Activated naive CD8-positive, alpha-beta T cell treated with anti-CD3 and anti-CD28 coated beads for 36 hours (primary cell): Measurements from ENCODE around the gene RAPGEF1. TPM values are rescaled to one million over a fixed set of nuclear protein-coding genes. Genes with fewer than 3 reads are reported as not detected.
"Not testable (repeated sequence)": the region's sequence is repeated elsewhere in the genome, so short reads cannot be mapped to it uniquely, and the experiment has no call there.

Experiments used
- DNase-seq: peaks from one replicate; pipeline ENCODE4 v3.0.0; 2021
- H3K27ac Mint-ChIP-seq: one replicate; pipeline ENCODE4 v1.8.0; 2022; ENCODE audit warnings: mild to moderate bottlenecking, moderate library complexity, mixed read lengths
- H3K27me3 Mint-ChIP-seq: one replicate; pipeline ENCODE4 v1.8.0; 2022; ENCODE audit warnings: mild to moderate bottlenecking, mixed read lengths
- H3K36me3 Mint-ChIP-seq: one replicate; pipeline ENCODE4 v1.8.0; 2021; ENCODE audit warnings: mild to moderate bottlenecking, mixed read lengths
- H3K4me1 Mint-ChIP-seq: one replicate; pipeline ENCODE4 v1.8.0; 2021; ENCODE audit warnings: mixed read lengths
- H3K4me3 Mint-ChIP-seq: one replicate; pipeline ENCODE4 v1.8.0; 2022; ENCODE audit warnings: mild to moderate bottlenecking, moderate library complexity, mixed read lengths
- H3K9me3 Mint-ChIP-seq: one replicate; pipeline ENCODE4 v1.8.0; 2022; ENCODE audit warnings: mixed read lengths
- total RNA-seq, 2 experiments: library from RNA; stranded (reverse); gene quantifications; one replicate each; pipeline ENCODE4 v1.2.3, GENCODE V29; 2021

Gene RAPGEF1
- total RNA-seq, 2 experiments from 2014 or later = 82.3 to 89.0 TPM

DNA sequence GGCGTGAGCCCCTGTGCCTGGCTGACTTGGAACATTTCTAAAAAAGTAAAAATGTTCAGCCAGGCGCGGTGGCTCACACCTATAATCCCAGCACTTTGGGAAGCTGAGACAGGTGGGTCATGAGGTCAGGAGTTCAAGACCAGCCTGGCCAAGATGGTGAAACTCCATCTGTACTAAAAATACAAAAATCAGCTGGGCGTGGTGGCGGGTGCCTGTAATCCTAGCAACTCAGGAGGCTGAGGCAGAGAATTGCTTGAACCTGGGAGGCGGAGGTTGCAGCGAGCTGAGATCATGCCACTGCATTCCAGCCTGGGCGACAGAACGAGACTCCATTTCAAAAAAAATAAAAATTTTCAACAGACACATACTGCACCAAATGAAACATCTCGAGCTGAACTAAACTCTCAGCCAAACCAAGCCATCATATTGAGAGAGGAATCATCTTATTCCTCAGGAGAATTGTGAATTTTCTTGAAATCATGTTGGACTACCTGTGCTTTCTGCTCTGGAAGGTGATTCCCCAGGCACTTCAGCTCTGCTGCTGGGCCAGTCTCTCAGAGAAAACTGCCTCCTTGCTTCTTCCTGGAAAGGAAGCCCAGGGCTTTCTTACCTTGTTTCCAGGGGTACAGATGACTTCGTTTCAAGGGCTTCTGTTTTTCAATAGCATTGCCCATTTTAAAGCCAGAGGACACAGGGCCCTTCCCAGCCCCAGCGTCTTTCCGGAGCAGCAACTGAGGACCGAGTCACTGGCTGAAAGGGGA lies 30.7 kb downstream of the RAPGEF1 start:
- H3K27me3 Mint-ChIP-seq, DNase-seq, H3K4me3 Mint-ChIP-seq: not testable (repeated sequence)

DNA sequence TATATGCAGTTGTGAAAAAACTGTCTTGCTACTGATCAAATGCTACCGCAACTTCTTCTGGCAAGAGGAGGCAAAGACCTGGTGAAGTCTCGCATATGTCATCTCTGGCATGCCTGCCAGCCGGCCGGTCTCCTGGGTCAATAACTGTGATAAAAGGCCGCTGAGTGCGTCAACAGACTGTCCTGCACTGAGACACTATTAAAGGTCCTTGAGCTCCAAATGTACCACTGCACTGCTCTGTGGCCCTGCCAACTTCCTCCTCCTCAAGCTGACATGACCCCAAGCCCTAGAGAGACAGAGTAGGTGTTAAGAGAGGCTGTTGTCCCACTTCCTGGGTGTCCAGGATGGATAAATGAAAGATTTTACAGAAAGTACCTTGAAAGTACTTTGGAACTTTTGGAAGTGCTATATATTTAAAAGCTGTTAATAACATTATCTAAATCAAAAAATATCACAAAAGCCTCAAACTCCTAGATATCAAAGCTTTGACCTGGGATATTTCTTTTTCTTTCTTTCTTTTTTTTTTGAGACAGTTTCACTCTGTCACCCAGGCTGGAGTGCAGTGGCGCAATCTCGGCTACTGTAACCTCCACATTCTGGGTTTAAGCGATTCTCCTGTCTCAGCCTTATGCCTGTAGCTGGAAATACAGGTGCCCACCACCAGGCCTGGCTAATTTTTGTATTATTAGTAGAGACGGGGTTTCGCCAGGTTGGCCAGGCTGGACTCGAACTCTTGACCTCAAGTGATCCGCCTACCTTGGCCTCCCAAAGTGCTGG lies 31.5 kb downstream of the RAPGEF1 start:
- Mint-ChIP-seq H3K27me3 (no peaks in the 10 kb centered on the region), H3K27ac (peak overlapping the region; percentile 62), H3K4me1 (peaks cover 65% of the 10 kb centered on the region), H3K36me3 (peaks cover 9% of the 10 kb centered on the region), H3K4me3 (no peak overlapping the region), H3K9me3 (no peaks in the 10 kb centered on the region)
- no peak for DNase-seq

More for the DNA sequence above, 30.7 kb downstream of the RAPGEF1 start:
- peak overlapping the region; percentile 25 for H3K27ac Mint-ChIP-seq
- peaks cover 64% of the 10 kb centered on the region for H3K4me1 Mint-ChIP-seq
- H3K9me3 Mint-ChIP-seq, H3K36me3 Mint-ChIP-seq: not testable (repeated sequence)

DNA sequence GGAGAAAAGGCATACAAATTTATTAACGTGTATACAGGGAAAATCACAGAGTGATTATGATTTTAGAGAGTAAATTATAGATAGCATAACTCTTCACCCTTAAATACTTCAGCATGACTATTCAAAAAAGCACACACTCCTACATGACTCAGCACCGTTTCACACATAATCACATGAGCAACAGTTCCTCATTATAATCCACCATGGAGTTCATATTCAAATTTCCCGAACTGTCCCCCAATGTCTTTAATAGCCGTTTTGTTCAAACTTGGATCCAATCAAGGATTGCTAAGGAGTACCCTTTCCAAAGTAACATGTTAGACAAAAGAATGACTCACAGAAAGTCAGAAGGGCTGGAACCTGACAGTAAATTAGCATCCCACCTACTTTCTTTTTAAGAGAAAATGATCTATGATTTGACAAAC lies 32.1 kb downstream of the RAPGEF1 start:
- Mint-ChIP-seq H3K4me3 (no peak overlapping the region), H3K9me3 (no peaks in the 10 kb centered on the region), H3K27ac (peak overlapping the region; percentile 1), H3K36me3 (peaks cover 9% of the 10 kb centered on the region), H3K27me3 (no peaks in the 10 kb centered on the region), H3K4me1 (peaks cover 65% of the 10 kb centered on the region)
- no peak for DNase-seq

DNA sequence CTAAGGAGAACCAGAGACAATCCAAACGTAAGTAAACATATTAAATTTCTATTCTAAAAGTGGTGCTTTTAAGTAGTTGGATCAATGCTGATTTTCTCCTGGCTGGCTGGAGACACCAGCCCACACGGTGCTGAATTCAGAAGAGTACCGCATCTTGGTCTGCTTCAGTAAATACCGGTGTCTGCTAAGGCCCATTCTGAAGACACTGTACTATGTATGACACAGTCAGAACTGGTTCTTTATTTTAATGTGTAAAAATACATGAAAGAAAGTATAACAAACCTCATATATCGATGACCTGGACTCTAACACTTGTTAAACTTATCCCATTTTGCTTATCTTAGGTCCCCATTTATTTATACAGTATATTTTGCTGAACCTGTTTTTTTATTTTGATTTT lies 32.8 kb downstream of the RAPGEF1 start:
- peaks cover 9% of the 10 kb centered on the region for H3K36me3 Mint-ChIP-seq
- no peaks in the 10 kb centered on the region for H3K27me3 Mint-ChIP-seq
- no peaks in the 10 kb centered on the region for H3K9me3 Mint-ChIP-seq
- no peak for DNase-seq
- H3K27ac Mint-ChIP-seq = no peak overlapping the region
- H3K4me1 Mint-ChIP-seq = peaks cover 65% of the 10 kb centered on the region
- H3K4me3 Mint-ChIP-seq = no peak overlapping the region

DNA sequence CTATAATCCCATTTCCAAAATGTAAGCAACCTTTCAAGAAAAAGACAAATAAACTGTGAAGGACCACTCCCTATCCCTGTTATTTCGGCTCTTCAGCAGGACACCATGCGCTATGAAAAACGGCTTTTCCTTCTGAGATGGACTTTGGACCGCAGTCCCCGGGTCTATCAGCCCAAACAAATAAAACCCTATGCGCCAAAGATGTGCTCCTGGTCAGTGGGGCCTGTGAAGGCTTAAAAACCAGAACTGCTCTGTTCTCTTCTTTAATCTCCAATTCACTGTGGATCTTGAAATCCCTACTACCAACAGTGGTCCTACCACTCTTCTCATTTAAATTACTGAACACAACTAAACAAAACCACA lies 33.3 kb downstream of the RAPGEF1 start:
- Mint-ChIP-seq H3K27me3 (no peaks in the 10 kb centered on the region), H3K4me3 (no peak overlapping the region), H3K27ac (no peak overlapping the region), H3K9me3 (no peaks in the 10 kb centered on the region), H3K36me3 (peaks cover 9% of the 10 kb centered on the region), H3K4me1 (peaks cover 63% of the 10 kb centered on the region)
- DNase-seq = no peak

DNA sequence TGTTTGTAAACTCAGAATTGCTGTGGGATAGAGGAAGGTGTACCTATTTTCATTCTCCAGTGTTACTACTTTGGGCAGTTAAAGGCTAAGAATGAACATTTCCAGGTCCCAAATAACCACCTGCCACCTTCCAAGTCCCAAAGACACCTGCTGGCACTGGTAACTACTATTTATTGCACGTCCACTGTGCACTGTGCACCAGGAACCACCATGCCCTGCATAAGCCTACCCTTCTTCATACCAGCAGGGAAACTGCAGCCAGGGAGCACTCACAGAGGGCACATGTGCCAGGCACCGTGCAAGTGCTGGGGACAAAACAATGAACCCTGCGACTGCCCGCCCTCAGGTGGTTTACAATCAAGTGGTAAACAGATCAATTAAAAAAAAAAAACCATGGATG lies 34.9 kb downstream of the RAPGEF1 start:
- H3K4me3 Mint-ChIP-seq = no peak overlapping the region
- peaks cover 60% of the 10 kb centered on the region for H3K4me1 Mint-ChIP-seq
- H3K36me3 Mint-ChIP-seq = peaks cover 10% of the 10 kb centered on the region
- H3K9me3 Mint-ChIP-seq = no peaks in the 10 kb centered on the region
- H3K27me3 Mint-ChIP-seq = no peaks in the 10 kb centered on the region
- no peak overlapping the region for H3K27ac Mint-ChIP-seq
- no peak for DNase-seq

DNA sequence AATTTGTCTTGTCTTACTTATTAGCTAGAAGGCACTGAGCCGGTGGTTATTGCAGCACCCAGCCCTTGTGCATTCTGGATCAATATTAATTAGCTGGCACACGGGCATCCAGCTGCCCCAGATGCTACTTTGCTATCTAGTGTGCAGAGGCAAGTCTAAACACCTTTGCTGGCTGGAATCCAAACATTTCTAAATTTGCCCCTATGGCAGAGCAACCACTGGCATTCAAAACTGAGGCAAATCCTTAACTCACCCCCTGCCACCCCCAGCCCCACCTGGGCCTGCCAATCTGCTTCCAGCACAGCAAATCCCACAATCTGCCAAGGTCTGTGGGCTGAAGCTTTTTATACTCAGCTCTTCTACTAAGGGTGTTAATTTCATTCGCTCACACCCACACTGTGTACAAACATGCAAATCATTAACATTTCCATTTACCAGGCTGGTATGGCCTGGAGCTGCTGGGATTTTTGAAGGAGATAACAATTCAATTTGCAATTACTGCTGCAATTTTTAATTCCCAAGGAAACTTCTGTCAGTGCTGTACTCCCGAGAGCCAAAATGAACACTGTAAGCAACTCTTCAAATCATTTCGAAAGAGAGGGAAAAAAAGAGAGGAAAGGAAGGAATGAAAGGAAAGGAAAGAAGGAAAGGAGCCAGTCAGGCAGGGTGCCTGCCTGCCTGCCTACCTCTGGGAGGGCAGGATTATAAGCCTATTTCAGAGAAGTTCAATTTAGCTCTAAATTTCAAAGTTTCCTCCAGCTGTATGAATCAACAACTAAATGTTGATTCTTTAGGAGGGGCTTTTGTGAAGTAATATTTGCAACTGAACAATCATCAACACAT lies 35.5 kb downstream of the RAPGEF1 start:
- H3K9me3 Mint-ChIP-seq = no peaks in the 10 kb centered on the region
- no peak overlapping the region for H3K4me3 Mint-ChIP-seq
- H3K36me3 Mint-ChIP-seq = peaks cover 13% of the 10 kb centered on the region
- DNase-seq = no peak
- H3K27ac Mint-ChIP-seq = no peak overlapping the region
- no peaks in the 10 kb centered on the region for H3K27me3 Mint-ChIP-seq
- peaks cover 59% of the 10 kb centered on the region for H3K4me1 Mint-ChIP-seq

DNA sequence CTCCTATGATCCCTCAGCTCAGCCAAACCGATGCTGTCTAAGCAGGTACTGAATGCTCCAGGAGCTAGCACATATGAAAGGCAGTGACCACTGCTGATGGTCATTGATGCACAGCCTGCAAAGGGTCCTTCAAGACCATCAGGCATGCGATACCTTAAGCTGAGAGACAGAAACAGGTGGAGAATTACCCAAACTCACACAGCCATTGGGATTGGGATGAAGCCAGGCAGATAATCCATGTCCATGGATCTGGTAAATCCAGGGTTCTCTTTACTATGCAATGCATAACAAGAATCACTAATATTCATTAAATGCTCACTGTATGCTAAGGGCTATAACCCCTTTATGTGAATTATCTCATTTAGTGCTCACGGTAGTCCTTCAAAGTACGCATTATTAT lies 36.2 kb downstream of the RAPGEF1 start:
- Mint-ChIP-seq H3K27ac (no peak overlapping the region), H3K4me1 (peaks cover 55% of the 10 kb centered on the region), H3K27me3 (no peaks in the 10 kb centered on the region), H3K4me3 (no peak overlapping the region), H3K36me3 (peaks cover 13% of the 10 kb centered on the region), H3K9me3 (no peaks in the 10 kb centered on the region)
- no peak for DNase-seq

DNA sequence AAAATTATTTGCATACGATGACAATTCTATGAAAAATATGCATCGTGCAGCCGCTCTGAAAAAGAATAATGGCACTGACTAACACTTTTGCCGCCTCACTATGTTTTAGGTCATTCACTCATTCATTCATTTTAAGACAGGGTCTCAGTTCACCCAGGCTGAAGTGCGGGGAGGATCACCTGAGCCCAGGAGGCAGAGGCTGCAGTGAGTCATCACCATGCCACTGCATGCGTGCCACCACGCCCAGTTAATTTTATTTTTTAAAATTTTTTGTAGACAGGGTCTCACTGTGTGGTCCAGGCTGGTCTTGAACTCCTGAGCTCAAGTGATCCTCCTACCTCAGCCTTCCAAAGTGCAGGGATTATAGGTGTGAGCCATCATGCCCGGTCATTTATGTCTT lies 37.0 kb downstream of the RAPGEF1 start:
- Mint-ChIP-seq H3K4me3 (no peak overlapping the region), H3K4me1 (peaks cover 54% of the 10 kb centered on the region), H3K27ac (no peak overlapping the region), H3K27me3 (no peaks in the 10 kb centered on the region), H3K9me3 (no peaks in the 10 kb centered on the region), H3K36me3 (peaks cover 9% of the 10 kb centered on the region)
- DNase-seq = no peak

DNA sequence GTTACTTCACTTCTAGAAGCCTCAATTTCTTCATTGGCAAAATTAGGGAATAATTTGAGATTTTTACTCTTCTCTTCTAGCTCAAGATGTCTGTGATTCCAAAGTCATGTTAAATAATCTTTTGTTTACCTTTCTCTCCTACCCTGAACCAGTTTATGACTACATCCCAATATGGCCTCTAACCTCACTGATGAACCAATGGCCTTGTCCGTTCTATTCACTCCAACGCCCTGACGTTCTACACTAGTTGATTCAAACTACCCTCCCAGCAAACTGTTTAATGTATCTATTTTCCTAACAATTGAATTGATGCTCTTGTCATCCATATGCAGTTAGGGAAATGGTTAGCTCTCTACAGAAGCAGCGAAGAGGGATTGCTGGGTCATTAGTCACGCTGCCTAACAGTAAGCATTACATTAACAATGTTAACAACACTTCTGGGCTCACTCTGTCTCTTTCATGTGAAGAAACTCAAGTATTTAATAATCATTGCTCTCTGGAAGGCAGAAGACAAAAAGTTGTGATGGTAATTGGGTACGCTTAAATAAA lies 38.0 kb downstream of the RAPGEF1 start:
- peaks cover 49% of the 10 kb centered on the region for H3K4me1 Mint-ChIP-seq
- H3K9me3 Mint-ChIP-seq = no peaks in the 10 kb centered on the region
- H3K36me3 Mint-ChIP-seq = peaks cover 6% of the 10 kb centered on the region
- no peak overlapping the region for H3K27ac Mint-ChIP-seq
- no peak overlapping the region for H3K4me3 Mint-ChIP-seq
- H3K27me3 Mint-ChIP-seq = no peaks in the 10 kb centered on the region
- DNase-seq = no peak

DNA sequence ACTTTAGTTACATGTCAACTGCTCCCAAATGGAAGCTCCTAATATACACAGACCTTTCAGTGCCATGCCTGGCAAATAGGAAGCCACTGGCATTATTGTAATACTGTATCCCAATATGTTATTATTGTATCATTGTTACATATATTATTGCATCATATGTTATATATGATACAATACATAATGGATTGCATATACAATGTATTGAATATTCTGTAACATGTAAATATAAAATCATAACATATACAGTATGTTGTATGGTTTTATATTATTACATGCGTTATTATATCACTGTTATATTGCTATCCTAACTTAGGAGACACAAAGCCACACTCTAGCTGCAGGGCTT lies 38.5 kb downstream of the RAPGEF1 start:
- H3K36me3 Mint-ChIP-seq = peaks cover 6% of the 10 kb centered on the region
- no peaks in the 10 kb centered on the region for H3K9me3 Mint-ChIP-seq
- H3K4me3 Mint-ChIP-seq = no peak overlapping the region
- H3K4me1 Mint-ChIP-seq = peaks cover 45% of the 10 kb centered on the region
- H3K27me3 Mint-ChIP-seq = no peaks in the 10 kb centered on the region
- DNase-seq = no peak
- H3K27ac Mint-ChIP-seq = no peak overlapping the region

DNA sequence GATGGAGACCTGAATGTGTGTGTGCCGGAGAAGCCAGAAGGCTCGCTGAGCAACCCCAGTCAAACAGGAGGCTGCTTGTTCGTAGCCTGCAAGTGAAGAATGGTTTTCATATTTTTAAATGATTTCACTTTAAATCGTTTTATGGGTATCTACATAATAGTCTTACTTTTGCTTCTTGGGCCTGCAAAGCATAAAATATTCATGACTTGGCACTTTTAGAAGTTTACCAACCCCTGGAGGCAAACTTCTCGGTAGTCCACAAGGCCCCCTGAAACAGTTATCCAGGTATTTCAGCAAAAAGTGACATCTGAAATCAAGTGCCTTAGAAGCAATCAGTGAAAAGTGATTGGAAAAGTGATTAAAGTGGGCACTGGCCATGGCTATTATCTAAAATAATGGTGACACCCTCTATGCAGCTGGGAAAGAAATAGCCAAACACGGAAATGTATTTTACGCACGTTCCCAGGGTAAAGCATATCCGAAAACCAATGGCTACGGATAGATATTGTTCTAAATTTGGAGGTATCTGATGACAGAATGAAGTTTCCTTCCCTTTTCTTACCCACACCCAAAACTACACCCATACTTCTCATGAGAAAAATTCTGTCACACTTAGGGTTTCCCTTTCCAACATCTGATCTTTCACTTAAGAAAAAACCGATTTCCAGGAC lies 39.0 kb downstream of the RAPGEF1 start:
- no peak for DNase-seq
- no peak overlapping the region for H3K4me3 Mint-ChIP-seq
- no peaks in the 10 kb centered on the region for H3K27me3 Mint-ChIP-seq
- H3K9me3 Mint-ChIP-seq = no peaks in the 10 kb centered on the region
- peaks cover 6% of the 10 kb centered on the region for H3K36me3 Mint-ChIP-seq
- H3K4me1 Mint-ChIP-seq = peaks cover 42% of the 10 kb centered on the region
- no peak overlapping the region for H3K27ac Mint-ChIP-seq

DNA sequence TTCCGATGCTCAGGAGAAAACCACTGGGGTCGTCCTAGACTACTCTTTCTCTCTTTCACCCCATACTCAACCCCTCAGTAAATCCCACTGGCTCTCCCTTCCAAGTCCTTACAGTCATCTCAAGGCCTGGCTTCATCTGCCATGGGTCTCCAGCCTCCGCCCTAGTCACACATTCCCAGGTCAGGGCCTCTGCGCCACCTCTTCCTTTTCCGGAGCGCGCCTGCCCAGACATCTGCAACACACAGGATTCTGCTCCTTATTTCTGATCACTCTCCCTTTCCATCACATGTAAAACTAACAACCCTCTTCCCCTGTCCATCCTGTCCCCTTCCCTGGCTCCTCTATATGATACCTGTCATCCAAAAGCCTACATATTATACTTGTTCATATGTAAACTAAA lies 39.8 kb downstream of the RAPGEF1 start:
- peaks cover 43% of the 10 kb centered on the region for H3K4me1 Mint-ChIP-seq

DNA sequence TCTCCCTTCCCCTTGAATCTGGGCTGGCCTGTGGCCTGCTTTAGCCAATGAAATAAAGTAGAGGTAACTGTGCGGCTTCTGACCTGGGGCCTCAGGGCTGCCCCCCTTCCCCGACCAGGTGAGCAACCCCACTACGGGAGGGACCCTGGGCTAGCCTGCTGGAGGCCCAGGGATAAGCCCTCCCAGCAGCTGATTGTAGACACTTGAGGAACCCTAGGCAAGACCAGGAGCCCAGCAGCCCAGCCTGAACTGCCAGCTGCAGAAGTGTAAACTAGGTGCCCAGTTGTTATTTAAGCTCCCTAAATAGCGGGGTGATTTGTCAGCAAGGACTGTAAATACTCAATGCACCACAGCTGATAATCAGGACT lies 41.3 kb downstream of the RAPGEF1 start:
- peaks cover 48% of the 10 kb centered on the region for H3K4me1 Mint-ChIP-seq
- DNase-seq = no peak
- H3K9me3 Mint-ChIP-seq = no peaks in the 10 kb centered on the region
- peaks cover 8% of the 10 kb centered on the region for H3K36me3 Mint-ChIP-seq
- no peak overlapping the region for H3K27ac Mint-ChIP-seq
- no peak overlapping the region for H3K4me3 Mint-ChIP-seq
- H3K27me3 Mint-ChIP-seq = no peaks in the 10 kb centered on the region

More for the DNA sequence above, 39.8 kb downstream of the RAPGEF1 start:
- H3K27me3 Mint-ChIP-seq = no peaks in the 10 kb centered on the region
- H3K9me3 Mint-ChIP-seq = no peaks in the 10 kb centered on the region
- H3K27ac Mint-ChIP-seq = no peak overlapping the region
- H3K36me3 Mint-ChIP-seq = peaks cover 8% of the 10 kb centered on the region
- H3K4me3 Mint-ChIP-seq = no peak overlapping the region
- DNase-seq = no peak
